Measurements from ENCODE around the gene SIDT1. TPM values are rescaled to one million over a fixed set of nuclear protein-coding genes. Genes with fewer than 3 reads are reported as not detected.

The SIDT1 gene
- total and polyA plus RNA-seq, 4 donors: 0.08 to 2.2 (median 0.82) TPM

GRCh38 chr3:113496924-113497323 is 35.4 kb upstream of the SIDT1 start:
- H3K4me3 ChIP-seq (ENCODE audit: low read depth in 1 of 3, low read length in 3 of 3): no peak overlapping the region
- H3K27ac ChIP-seq (ENCODE audit: low read depth in 1 of 2, low read length in 2 of 2): no peak overlapping the region
- no peak for DNase-seq (ENCODE audit: low spot score)
- no peak overlapping the region for H3K9ac ChIP-seq (ENCODE audit: low read depth in 1 of 2, low read length in 2 of 2)
- TF ChIP-seq RXRA (IDR thresholded peaks at IDR 0.05): no peak
- H3K9me3 ChIP-seq (ENCODE audit: control insufficient read depth in 4 of 4, low read length in 3 of 4): no peaks in the 10 kb centered on the region
- H3K27me3 ChIP-seq (ENCODE audit: control insufficient read depth in 4 of 4, insufficient read depth in 4 of 4, low read length in 3 of 4): no peaks in the 10 kb centered on the region
- H3K36me3 ChIP-seq (ENCODE audit: control insufficient read depth in 4 of 4, insufficient read depth in 3 of 4, low read depth in 1 of 4, low read length in 3 of 4): peaks cover 0 to 13% (median 5%) of the 10 kb centered on the region in 4 donors
- H3K4me1 ChIP-seq (ENCODE audit: control insufficient read depth in 4 of 4, insufficient read depth in 4 of 4, low read length in 3 of 4): no peaks in the 10 kb centered on the region

DNA sequence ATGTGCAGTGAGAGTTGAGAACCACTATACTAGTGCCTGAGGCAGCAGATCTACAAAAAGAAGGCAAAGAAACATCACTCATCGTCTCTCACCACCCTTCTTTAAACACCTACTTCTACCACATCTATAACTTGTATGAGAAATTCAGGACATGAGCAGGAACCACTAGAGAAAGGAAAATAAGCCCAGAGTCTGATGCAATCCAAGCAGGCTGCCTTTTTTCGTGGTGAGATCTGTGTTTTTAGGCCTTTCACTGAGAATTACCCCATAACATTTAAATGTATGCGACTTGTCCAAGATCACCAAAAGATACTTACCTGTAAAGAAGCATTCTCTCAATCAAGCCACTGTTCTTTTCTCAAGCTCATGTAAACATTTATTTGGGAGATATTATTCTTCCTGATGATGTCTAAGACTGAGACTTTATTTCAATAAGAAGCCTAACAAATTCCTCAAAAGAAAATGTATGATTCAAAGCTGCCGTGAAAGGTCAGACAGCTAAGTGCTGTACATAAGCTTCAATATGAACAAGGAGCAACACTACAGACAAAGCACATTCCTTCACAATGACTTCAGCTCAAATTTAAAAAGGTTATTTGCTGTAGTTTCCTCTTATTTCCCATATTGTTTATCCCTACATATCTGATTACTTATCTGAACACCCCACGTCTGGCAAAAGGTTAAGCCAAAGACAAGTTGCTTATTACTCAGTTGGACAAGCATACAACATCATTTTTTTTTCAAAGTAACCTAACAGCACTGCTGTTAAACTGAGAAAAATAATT is 33.9 kb upstream of the SIDT1 start:
- TF ChIP-seq FOXA2 (IDR thresholded peaks at IDR 0.05): no peak
- TF ChIP-seq EGR1 (IDR thresholded peaks at IDR 0.05; ENCODE audit: low read depth in 2 of 2): no peak
- TF ChIP-seq ZBTB33 (IDR thresholded peaks at IDR 0.05): no peak
- TF ChIP-seq GABPA (IDR thresholded peaks at IDR 0.05 in 1 of 2, conservative IDR thresholded peaks at IDR 0.05 in 1 of 2): no peak
- TF ChIP-seq HNF4G (IDR thresholded peaks at IDR 0.05): no peak
- no peak for TF ChIP-seq JUND (IDR thresholded peaks at IDR 0.05)
- TF ChIP-seq ATF3 (IDR thresholded peaks at IDR 0.05): no peak
- TF ChIP-seq SP1 (IDR thresholded peaks at IDR 0.05): no peak
- no peak for TF ChIP-seq RAD21 (IDR thresholded peaks at IDR 0.05)
- TF ChIP-seq FOXA1 (IDR thresholded peaks at IDR 0.05): no peak
- no peak for TF ChIP-seq YY1 (IDR thresholded peaks at IDR 0.05)
- no peak for TF ChIP-seq NR2F2 (IDR thresholded peaks at IDR 0.05)
- TF ChIP-seq, protein P1, sequence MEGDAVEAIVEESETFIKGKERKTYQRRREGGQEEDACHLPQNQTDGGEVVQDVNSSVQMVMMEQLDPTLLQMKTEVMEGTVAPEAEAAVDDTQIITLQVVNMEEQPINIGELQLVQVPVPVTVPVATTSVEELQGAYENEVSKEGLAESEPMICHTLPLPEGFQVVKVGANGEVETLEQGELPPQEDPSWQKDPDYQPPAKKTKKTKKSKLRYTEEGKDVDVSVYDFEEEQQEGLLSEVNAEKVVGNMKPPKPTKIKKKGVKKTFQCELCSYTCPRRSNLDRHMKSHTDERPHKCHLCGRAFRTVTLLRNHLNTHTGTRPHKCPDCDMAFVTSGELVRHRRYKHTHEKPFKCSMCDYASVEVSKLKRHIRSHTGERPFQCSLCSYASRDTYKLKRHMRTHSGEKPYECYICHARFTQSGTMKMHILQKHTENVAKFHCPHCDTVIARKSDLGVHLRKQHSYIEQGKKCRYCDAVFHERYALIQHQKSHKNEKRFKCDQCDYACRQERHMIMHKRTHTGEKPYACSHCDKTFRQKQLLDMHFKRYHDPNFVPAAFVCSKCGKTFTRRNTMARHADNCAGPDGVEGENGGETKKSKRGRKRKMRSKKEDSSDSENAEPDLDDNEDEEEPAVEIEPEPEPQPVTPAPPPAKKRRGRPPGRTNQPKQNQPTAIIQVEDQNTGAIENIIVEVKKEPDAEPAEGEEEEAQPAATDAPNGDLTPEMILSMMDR (IDR thresholded peaks at IDR 0.05; ENCODE audit: low read depth, low read length, missing input control): no peak
- TF ChIP-seq HNF4A (conservative IDR thresholded peaks at IDR 0.05): no peak
- TF ChIP-seq RXRA (IDR thresholded peaks at IDR 0.05): no peak
- no peak for DNase-seq (ENCODE audit: low spot score)
- no peak overlapping the region for H3K4me3 ChIP-seq (ENCODE audit: low read depth in 1 of 3, low read length in 3 of 3)
- no peaks in the 10 kb centered on the region for H3K27me3 ChIP-seq (ENCODE audit: control insufficient read depth in 4 of 4, insufficient read depth in 4 of 4, low read length in 3 of 4)
- peaks cover 0 to 7% (median 5%) of the 10 kb centered on the region in 4 donors for H3K36me3 ChIP-seq (ENCODE audit: control insufficient read depth in 4 of 4, insufficient read depth in 3 of 4, low read depth in 1 of 4, low read length in 3 of 4)
- H3K9ac ChIP-seq (ENCODE audit: low read depth in 1 of 2, low read length in 2 of 2): no peak overlapping the region
- H3K4me1 ChIP-seq (ENCODE audit: control insufficient read depth in 4 of 4, insufficient read depth in 4 of 4, low read length in 3 of 4): no peaks in the 10 kb centered on the region
- 94% methylated on average over 5 of the region's 5 CpGs for WGBS
- H3K9me3 ChIP-seq (ENCODE audit: control insufficient read depth in 4 of 4, low read length in 3 of 4): no peaks in the 10 kb centered on the region
- no peak overlapping the region for H3K27ac ChIP-seq (ENCODE audit: low read depth in 1 of 2, low read length in 2 of 2)

- Histone ChIP-seq H3K9ac (ENCODE audit: low read depth in 1 of 2, low read length in 2 of 2) (no peak overlapping the region), H3K27ac (ENCODE audit: low read depth in 1 of 2, low read length in 2 of 2) (no peak overlapping the region), H3K4me3 (ENCODE audit: low read depth in 1 of 3, low read length in 3 of 3) (no peak overlapping the region), H3K27me3 (ENCODE audit: control insufficient read depth in 4 of 4, insufficient read depth in 4 of 4, low read length in 3 of 4) (no peaks in the 10 kb centered on the region), H3K9me3 (ENCODE audit: control insufficient read depth in 4 of 4, low read length in 3 of 4) (no peaks in the 10 kb centered on the region), H3K4me1 (ENCODE audit: control insufficient read depth in 4 of 4, insufficient read depth in 4 of 4, low read length in 3 of 4) (no peaks in the 10 kb centered on the region), H3K36me3 (ENCODE audit: control insufficient read depth in 4 of 4, insufficient read depth in 3 of 4, low read depth in 1 of 4, low read length in 3 of 4) (peaks cover 0 to 7% (median 5%) of the 10 kb centered on the region in 4 donors)
- no peak for DNase-seq (ENCODE audit: low spot score)
- TF ChIP-seq JUND (IDR thresholded peaks at IDR 0.05) (no peak), GABPA (IDR thresholded peaks at IDR 0.05 in 1 of 2, conservative IDR thresholded peaks at IDR 0.05 in 1 of 2) (no peak)
- 78% methylated on average over 1 of the region's 1 CpG for WGBS
Observed at GRCh38 chr3:113499081-113499480, 33.3 kb upstream of the SIDT1 start.

Data from liver (tissue), 9 donors.